ENCODE measurements around the gene CHERP. TPM values are rescaled to one million over a fixed set of nuclear protein-coding genes. Genes with fewer than 3 reads are reported as not detected.
"Not testable (repeated sequence)": the region's sequence is repeated elsewhere in the genome, so short reads cannot be mapped to it uniquely, and the experiment has no call there.

CHERP gene
- total RNA-seq, 1 experiment from 2014 or later, result 52.9 TPM

- ChIA-PET CTCF (interaction anchor here (0.6 kb wide), 1 partner anchor 278 kb away, joined by 7 read pairs; no protein-coding TSS in a partner anchor), POLR2A (ENCODE audit: unreplicated experiment) (no interaction called here)
- no TSS peak for BruUV-seq (replicated peaks)
Observed at GRCh38 chr19:16516923-16517610, 25.2 kb downstream of the CHERP start.

DNA sequence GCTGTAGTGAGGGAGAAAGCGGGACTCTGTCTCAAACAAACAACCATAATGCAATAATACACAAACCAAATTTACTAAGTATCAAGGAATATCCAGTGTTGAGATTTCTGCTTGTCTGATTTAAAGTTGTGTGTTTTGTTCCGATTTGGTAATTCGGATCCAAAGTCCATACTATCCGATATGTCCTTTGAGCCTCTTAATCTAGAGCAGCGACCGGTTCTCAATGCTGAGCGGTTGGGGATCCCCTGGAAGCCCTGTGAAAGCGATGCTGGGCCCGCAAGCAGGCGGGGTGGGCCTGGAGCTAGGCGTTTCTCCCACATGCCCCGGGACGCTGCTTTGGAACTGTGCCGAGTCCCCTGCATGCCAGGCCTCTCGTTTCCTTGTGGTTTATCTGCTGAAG lies 25.9 kb downstream of the CHERP start:
- BruUV-seq (replicated peaks), result no TSS peak
- Histone ChIP-seq H3K79me2 (ENCODE audit: low read depth) (no peaks in the 10 kb centered on the region), H3K4me3 (no peak overlapping the region)

More at GRCh38 chr19:16516923-16517610, 25.2 kb downstream of the CHERP start:
- DNase-seq, result no peak
- Histone ChIP-seq H3K4me1 (replicated peaks; ENCODE audit: insufficient read depth) (no peaks in the 10 kb centered on the region), H3K27ac (no peak overlapping the region), H4K20me1 (ENCODE audit: insufficient read depth) (peaks cover 47% of the 10 kb centered on the region), H3K79me2 (ENCODE audit: low read depth) (no peaks in the 10 kb centered on the region), H3K4me3 (no peak overlapping the region), H3K27me3 (ENCODE audit: insufficient read depth, low read depth) (no peaks in the 10 kb centered on the region), H2AFZ (no peak overlapping the region), H3K4me2 (no peak overlapping the region), H3F3A (ENCODE audit: insufficient read depth, low read depth) (peaks cover 44% of the 10 kb centered on the region), H3K9me2 (ENCODE audit: insufficient read depth) (no peaks in the 10 kb centered on the region), H3K9me3 (ENCODE audit: insufficient read depth, low read depth) (no peaks in the 10 kb centered on the region), H3K36me3 (ENCODE audit: low read depth) (peaks cover 13% of the 10 kb centered on the region; the same call in 1 of the 2 replicates)
- no peak for TF ChIP-seq CTCF (conservative IDR thresholded peaks at IDR 0.05)
- TF ChIP-seq EZH2 (IDR thresholded peaks at IDR 0.05; ENCODE audit: low read depth), result no peak
- intact Hi-C loops (cut with micrococcal nuclease; ENCODE audit: unreplicated experiment), result no loop called here

DNA sequence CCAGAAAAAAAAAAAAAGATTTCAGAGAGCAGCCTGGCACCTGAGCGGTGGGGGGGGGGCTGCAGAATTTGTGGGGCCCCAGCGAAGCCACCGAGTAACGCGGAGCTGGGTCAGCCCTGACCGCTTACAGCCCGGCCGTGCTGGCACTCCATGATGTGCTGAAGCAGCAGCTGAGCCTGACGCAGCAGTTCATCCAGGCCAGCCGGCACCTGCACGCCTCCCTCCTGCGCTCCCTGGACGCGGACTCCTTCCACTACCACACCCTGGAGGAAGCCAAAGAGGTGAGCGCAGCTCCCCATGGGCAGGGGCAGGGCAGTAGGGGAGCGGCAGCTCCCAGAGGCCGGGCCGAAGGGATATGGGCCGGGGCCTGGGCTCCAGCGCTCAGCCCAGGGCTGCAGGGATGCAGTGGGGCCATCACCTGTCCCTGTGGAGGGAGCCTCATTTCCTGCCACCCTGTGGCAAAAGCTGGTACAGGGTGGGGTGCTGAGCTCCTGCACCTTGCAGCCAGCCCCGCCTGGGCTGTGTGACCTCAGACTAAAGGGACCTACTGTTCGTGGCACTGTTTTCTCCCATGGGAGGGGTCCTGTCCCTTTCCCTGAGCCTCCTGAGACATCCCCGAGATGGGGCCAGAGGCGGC lies 27.7 kb downstream of the CHERP start:
- no TSS peak for BruUV-seq (replicated peaks)
- Histone ChIP-seq H3K27me3 (ENCODE audit: insufficient read depth, low read depth) (no peaks in the 10 kb centered on the region), H3K9me3 (ENCODE audit: insufficient read depth, low read depth) (no peaks in the 10 kb centered on the region), H3K4me2 (no peak overlapping the region), H3K36me3 (ENCODE audit: low read depth) (peaks cover 13% of the 10 kb centered on the region; the same call in 1 of the 2 replicates), H3K4me3 (no peak overlapping the region), H3K4me1 (replicated peaks; ENCODE audit: insufficient read depth) (no peaks in the 10 kb centered on the region), H2AFZ (no peak overlapping the region), H3K9me2 (ENCODE audit: insufficient read depth) (no peaks in the 10 kb centered on the region), H3F3A (ENCODE audit: insufficient read depth, low read depth) (peaks cover 37% of the 10 kb centered on the region), H3K79me2 (ENCODE audit: low read depth) (no peaks in the 10 kb centered on the region), H3K27ac (no peak overlapping the region), H4K20me1 (ENCODE audit: insufficient read depth) (peaks cover 30% of the 10 kb centered on the region)
- intact Hi-C loops (cut with micrococcal nuclease; ENCODE audit: unreplicated experiment), result no loop called here
- POLR2A ChIA-PET (ENCODE audit: unreplicated experiment), result interaction anchor here (0.9 kb wide), 1 partner anchor 317 kb away, joined by 4 read pairs; no protein-coding TSS in a partner anchor
- no peak for TF ChIP-seq EZH2 (IDR thresholded peaks at IDR 0.05; ENCODE audit: low read depth)
- TF ChIP-seq CTCF (conservative IDR thresholded peaks at IDR 0.05), result 0 out of 2 replicates have a peak, but pooled peaks have one; percentile 23
- DNase-seq, result no peak
- CTCF ChIA-PET, result no interaction called here

More for the DNA sequence above, 25.9 kb downstream of the CHERP start:
- CTCF ChIA-PET, result no interaction called here
- Histone ChIP-seq H3K27ac (no peak overlapping the region), H2AFZ (no peak overlapping the region), H3K27me3 (ENCODE audit: insufficient read depth, low read depth) (no peaks in the 10 kb centered on the region), H3F3A (ENCODE audit: insufficient read depth, low read depth) (peaks cover 44% of the 10 kb centered on the region), H3K9me3 (ENCODE audit: insufficient read depth, low read depth) (no peaks in the 10 kb centered on the region), H3K4me1 (replicated peaks; ENCODE audit: insufficient read depth) (no peaks in the 10 kb centered on the region), H3K36me3 (ENCODE audit: low read depth) (peaks cover 13% of the 10 kb centered on the region; the same call in 1 of the 2 replicates), H4K20me1 (ENCODE audit: insufficient read depth) (peaks cover 41% of the 10 kb centered on the region), H3K4me2 (no peak overlapping the region), H3K9me2 (ENCODE audit: insufficient read depth) (no peaks in the 10 kb centered on the region)
- intact Hi-C loops (cut with micrococcal nuclease; ENCODE audit: unreplicated experiment), result no loop called here
- POLR2A ChIA-PET (ENCODE audit: unreplicated experiment), result no interaction called here
- TF ChIP-seq CTCF (conservative IDR thresholded peaks at IDR 0.05) (no peak), EZH2 (IDR thresholded peaks at IDR 0.05; ENCODE audit: low read depth) (no peak)
- DNase-seq, result no peak

GRCh38 chr19:16512611-16513010 lies 29.6 kb downstream of the CHERP start:
- H3K27me3 ChIP-seq (ENCODE audit: insufficient read depth, low read depth); CTCF ChIA-PET; H3K79me2 ChIP-seq (ENCODE audit: low read depth); DNase-seq; intact Hi-C loops (cut with micrococcal nuclease; ENCODE audit: unreplicated experiment); H3K9me3 ChIP-seq (ENCODE audit: insufficient read depth, low read depth); H2AFZ ChIP-seq; H3K4me1 ChIP-seq (replicated peaks; ENCODE audit: insufficient read depth); BruUV-seq (replicated peaks); H3K9me2 ChIP-seq (ENCODE audit: insufficient read depth); H3K27ac ChIP-seq; POLR2A ChIA-PET (ENCODE audit: unreplicated experiment); H3K4me2 ChIP-seq; H3K4me3 ChIP-seq; H3K36me3 ChIP-seq (ENCODE audit: low read depth): not testable (repeated sequence)
- Histone ChIP-seq H3F3A (ENCODE audit: insufficient read depth, low read depth) (peaks cover 18% of the 10 kb centered on the region), H4K20me1 (ENCODE audit: insufficient read depth) (peaks cover 16% of the 10 kb centered on the region)

Data from PC-9 (cell line).